Activated CD8-positive, alpha-beta T cell treated with anti-CD3 and anti-CD28 coated beads for 36 hours (primary cell): ENCODE results near the gene EPYC. TPM values are rescaled to one million over a fixed set of nuclear protein-coding genes. Genes with fewer than 3 reads are reported as not detected.

Experiments
- ATAC-seq: fragments of 200-7000 bp; cut with Tn5 transposase; one replicate; pipeline ENCODE4 v1.10.0; 2021; ENCODE audit warnings: mild to moderate bottlenecking, moderate library complexity
- CTCF ChIA-PET: fragments of 350-600 bp; sonication (Branson Sonifier 250); formaldehyde crosslinking; loops from one replicate; lab custom pipeline; 2021; ENCODE audit warnings: antibody characterized with exemption; lab: Charles Lee
- POLR2A ChIA-PET: fragments of 350-600 bp; sonication (Branson Sonifier 250); formaldehyde crosslinking; loops from one replicate; lab custom pipeline; 2021; ENCODE audit warnings: antibody characterized with exemption; lab: Charles Lee
- DNase-seq: peaks from one replicate; pipeline ENCODE4 v3.0.0-alpha.2; 2020
- H3K27ac Mint-ChIP-seq: one replicate; pipeline ENCODE4 v1.8.0; 2021; ENCODE audit warnings: mild to moderate bottlenecking, mixed read lengths
- H3K27me3 Mint-ChIP-seq: one replicate; pipeline ENCODE4 v1.8.0; 2021; ENCODE audit warnings: mixed read lengths
- H3K36me3 Mint-ChIP-seq: one replicate; pipeline ENCODE4 v1.8.0; 2021; ENCODE audit warnings: low read depth, mixed read lengths
- H3K4me1 Mint-ChIP-seq: one replicate; pipeline ENCODE4 v1.8.0; 2021; ENCODE audit warnings: low read depth, mixed read lengths
- H3K4me3 Mint-ChIP-seq: one replicate; pipeline ENCODE4 v1.8.0; 2021; ENCODE audit warnings: mild to moderate bottlenecking, moderate library complexity, mixed read lengths
- H3K9me3 Mint-ChIP-seq: one replicate; pipeline ENCODE4 v1.8.0; 2021; ENCODE audit warnings: mixed read lengths
- intact Hi-C: fragments of 100-400 bp; cut with micrococcal nuclease; formaldehyde crosslinking; loops from one replicate; pipeline ENCODE4 v1.10.0; 2022
- total RNA-seq, 2 experiments: library from RNA; stranded (reverse); gene quantifications; one replicate each; pipeline ENCODE4 v1.2.3, GENCODE V29; 2021
- TF ChIP-seq, protein P1 (sequence below): fragments of 200-600 bp; IDR thresholded peaks from one replicate; pipeline ENCODE4 v1.8.0; 2022; ENCODE audit warnings: antibody characterized with exemption, mild to moderate bottlenecking

EPYC gene
- total RNA-seq, 2 experiments from 2014 or later, result not detected

DNA sequence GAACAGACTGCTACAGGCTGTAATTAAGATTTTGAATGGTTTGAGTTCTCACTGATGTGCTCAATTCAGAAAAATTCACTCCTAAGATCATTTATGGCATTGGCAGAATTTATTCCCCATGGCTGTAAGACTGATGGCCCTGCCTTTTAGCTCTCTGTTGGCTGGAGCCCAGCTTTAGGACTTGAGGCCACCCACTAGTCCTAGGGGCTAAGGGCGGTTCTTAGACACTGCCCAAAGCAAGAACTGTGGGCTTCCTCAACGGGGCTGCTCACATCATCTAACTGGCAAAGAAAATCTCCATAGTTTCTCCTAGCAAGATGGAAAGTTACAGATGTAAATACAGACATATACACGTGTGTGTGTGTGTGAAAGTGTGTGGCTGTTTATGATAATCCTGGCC is 46.4 kb downstream of the EPYC start:
- Mint-ChIP-seq H3K4me3 (no peak overlapping the region), H3K36me3 (no peaks in the 10 kb centered on the region), H3K27ac (no peak overlapping the region), H3K4me1 (no peaks in the 10 kb centered on the region), H3K9me3 (no peaks in the 10 kb centered on the region), H3K27me3 (peaks cover 5% of the 10 kb centered on the region)
- intact Hi-C loops, result no loop called here
- TF ChIP-seq, protein P1, sequence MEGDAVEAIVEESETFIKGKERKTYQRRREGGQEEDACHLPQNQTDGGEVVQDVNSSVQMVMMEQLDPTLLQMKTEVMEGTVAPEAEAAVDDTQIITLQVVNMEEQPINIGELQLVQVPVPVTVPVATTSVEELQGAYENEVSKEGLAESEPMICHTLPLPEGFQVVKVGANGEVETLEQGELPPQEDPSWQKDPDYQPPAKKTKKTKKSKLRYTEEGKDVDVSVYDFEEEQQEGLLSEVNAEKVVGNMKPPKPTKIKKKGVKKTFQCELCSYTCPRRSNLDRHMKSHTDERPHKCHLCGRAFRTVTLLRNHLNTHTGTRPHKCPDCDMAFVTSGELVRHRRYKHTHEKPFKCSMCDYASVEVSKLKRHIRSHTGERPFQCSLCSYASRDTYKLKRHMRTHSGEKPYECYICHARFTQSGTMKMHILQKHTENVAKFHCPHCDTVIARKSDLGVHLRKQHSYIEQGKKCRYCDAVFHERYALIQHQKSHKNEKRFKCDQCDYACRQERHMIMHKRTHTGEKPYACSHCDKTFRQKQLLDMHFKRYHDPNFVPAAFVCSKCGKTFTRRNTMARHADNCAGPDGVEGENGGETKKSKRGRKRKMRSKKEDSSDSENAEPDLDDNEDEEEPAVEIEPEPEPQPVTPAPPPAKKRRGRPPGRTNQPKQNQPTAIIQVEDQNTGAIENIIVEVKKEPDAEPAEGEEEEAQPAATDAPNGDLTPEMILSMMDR, result no peak
- ChIA-PET POLR2A (no interaction called here), CTCF (interaction anchor here (0.8 to 1.3 kb wide), 5 partner anchors 11 to 1334 kb away, joined by 3 read pairs; no protein-coding TSS in a partner anchor)
- DNase-seq (no peak), ATAC-seq (no peak)

GRCh38 chr12:90954921-90955320 is 49.9 kb downstream of the EPYC start, which contains the start of gene CCER1:
Gene CCER1 (minus strand): TSS chr12:90955176. CDS start chr12:90954742, 434 bp downstream.
- ChIA-PET POLR2A (no interaction called here), CTCF (no interaction called here)
- Mint-ChIP-seq H3K4me3 (no peak within 1 kb of the TSS), H3K4me1 (no peaks in the 10 kb centered on the region), H3K36me3 (no peaks in the 10 kb centered on the region), H3K9me3 (no peaks in the 10 kb centered on the region), H3K27me3 (peaks cover 5% of the 10 kb centered on the region), H3K27ac (no peak within 1 kb of the TSS)
- TF ChIP-seq, protein P1, result no peak
- no peak for ATAC-seq
- intact Hi-C loops, result no loop called here
- no peak for DNase-seq

GRCh38 chr12:90954428-90954827 is 50.3 kb downstream of the EPYC start:
- Mint-ChIP-seq H3K36me3 (no peaks in the 10 kb centered on the region), H3K27me3 (peaks cover 4% of the 10 kb centered on the region), H3K9me3 (no peaks in the 10 kb centered on the region), H3K27ac (no peak overlapping the region), H3K4me1 (no peaks in the 10 kb centered on the region), H3K4me3 (no peak overlapping the region)
- ChIA-PET CTCF (no interaction called here), POLR2A (no interaction called here)
- DNase-seq (no peak), ATAC-seq (no peak)
- intact Hi-C loops, result no loop called here
- TF ChIP-seq, protein P1, result no peak

GRCh38 chr12:90953956-90954421 is 50.8 kb downstream of the EPYC start:
- POLR2A ChIA-PET, result interaction anchor here (0.7 kb wide), 1 partner anchor 186 kb away, joined by 3 read pairs; no protein-coding TSS in a partner anchor
- intact Hi-C loops, result no loop called here
- Mint-ChIP-seq H3K4me1 (no peaks in the 10 kb centered on the region), H3K27ac (no peak overlapping the region), H3K9me3 (no peaks in the 10 kb centered on the region), H3K27me3 (peaks cover 4% of the 10 kb centered on the region), H3K4me3 (no peak overlapping the region), H3K36me3 (no peaks in the 10 kb centered on the region)
- TF ChIP-seq, protein P1, result peak; percentile 53
- DNase-seq, result no peak
- no peak for ATAC-seq
- CTCF ChIA-PET, result interaction anchor here (1.1 to 2.3 kb wide), 2 partner anchors 9 to 13 kb away, joined by 3 to 5 read pairs; no protein-coding TSS in a partner anchor

- DNase-seq (no peak), ATAC-seq (no peak)
- ChIA-PET POLR2A (no interaction called here), CTCF (interaction anchor here (1.3 to 2.3 kb wide), 2 partner anchors 8 to 11 kb away, joined by 4 to 5 read pairs; no protein-coding TSS in a partner anchor)
- TF ChIP-seq, protein P1, result no peak
- no peak overlapping the region for H3K27ac Mint-ChIP-seq
- no peaks in the 10 kb centered on the region for H3K4me1 Mint-ChIP-seq
- H3K36me3 Mint-ChIP-seq, result no peaks in the 10 kb centered on the region
- H3K27me3 Mint-ChIP-seq, result peaks cover 4% of the 10 kb centered on the region
- H3K4me3 Mint-ChIP-seq, result no peak overlapping the region
- intact Hi-C loops, result no loop called here
- H3K9me3 Mint-ChIP-seq, result no peaks in the 10 kb centered on the region
Observed at GRCh38 chr12:90951432-90952105, 53.2 kb downstream of the EPYC start.
